Endodermal cell (in vitro differentiated cells): ENCODE data around the gene RFPL1. TPM values are rescaled to one million over a fixed set of nuclear protein-coding genes. Genes with fewer than 3 reads are reported as not detected.
"Not testable (repeated sequence)": the region's sequence is repeated elsewhere in the genome, so short reads cannot be mapped to it uniquely, and the experiment has no call there.

ENCODE experiments used
- DNase-seq: peaks from one replicate; pipeline ENCODE4 v3.0.0-alpha.2; 2017
- H3K27ac ChIP-seq: 2 replicates; pipeline ENCODE4 v1.5.1; 2013; ENCODE audit warnings: mild to moderate bottlenecking, low read depth, low read length, moderate library complexity
- H3K27me3 ChIP-seq: 2 replicates; pipeline ENCODE4 v1.6.1; 2013; ENCODE audit warnings: mild to moderate bottlenecking, low read length, moderate library complexity; ENCODE audit not compliant: insufficient read depth, control insufficient read depth, poor library complexity, severe bottlenecking
- H3K36me3 ChIP-seq: 2 replicates; pipeline ENCODE4 v1.7.0; 2013; ENCODE audit warnings: mild to moderate bottlenecking, low read length, moderate library complexity; ENCODE audit not compliant: control insufficient read depth, insufficient read depth
- H3K4me1 ChIP-seq: one replicate; pipeline ENCODE4 v1.7.0; 2013; ENCODE audit warnings: low read length; ENCODE audit not compliant: control insufficient read depth, insufficient read depth
- H3K4me3 ChIP-seq: 2 replicates; pipeline ENCODE4 v1.5.1; 2013; ENCODE audit warnings: mild to moderate bottlenecking, low read length, moderate library complexity
- H3K9ac ChIP-seq: 2 replicates; pipeline ENCODE4 v1.6.1; 2013; ENCODE audit warnings: mild to moderate bottlenecking, low read length, moderate library complexity; ENCODE audit not compliant: poor library complexity, severe bottlenecking; ENCODE audit errors: extremely low read depth
- H3K9me3 ChIP-seq: 2 replicates; pipeline ENCODE4 v1.6.1; 2013; ENCODE audit warnings: mild to moderate bottlenecking, low read length, moderate library complexity; ENCODE audit not compliant: control insufficient read depth
- H3K27ac Mint-ChIP-seq: 2 replicates; pipeline ENCODE4 v1.8.0; 2020; ENCODE audit warnings: mixed read lengths
- H3K27me3 Mint-ChIP-seq: 2 replicates; pipeline ENCODE4 v1.8.0; 2021; ENCODE audit warnings: mild to moderate bottlenecking, mixed read lengths; ENCODE audit not compliant: insufficient read depth
- H3K36me3 Mint-ChIP-seq: 2 replicates; pipeline ENCODE4 v1.8.0; 2020; ENCODE audit warnings: low read depth, mixed read lengths
- H3K4me1 Mint-ChIP-seq: 2 replicates; pipeline ENCODE4 v1.8.0; 2020; ENCODE audit warnings: mixed read lengths
- H3K4me3 Mint-ChIP-seq: 2 replicates; pipeline ENCODE4 v1.8.0; 2020; ENCODE audit warnings: mild to moderate bottlenecking, moderate library complexity, mixed read lengths
- H3K9me3 Mint-ChIP-seq: 2 replicates; pipeline ENCODE4 v1.8.0; 2020; ENCODE audit warnings: mild to moderate bottlenecking, mixed read lengths
- WGBS, 2 experiments: methylation state at CpG; one replicate each; pipeline versions ENCODE4 v1.1.5 to v1.1.7; 2013; ENCODE audit warnings: missing lambda C conversion rate in 2 of 2, mixed read lengths in 1 of 2; ENCODE audit not compliant: insufficient coverage in 1 of 2, insufficient read length in 1 of 2; 5-methylcytosine and 5-hydroxymethylcytosine counted together
- long read RNA-seq, 4 experiments: library from polyadenylated mRNA in 2 of 4; library from RNA in 1 of 4; library from capped mRNA in 1 of 4; stranded (forward) in 3 of 4; unstranded in 1 of 4; transcript quantifications; one replicate each; pipeline ENCODE4 v2.0.0, GENCODE V29; 2020 to 2021; ENCODE audit warnings: inconsistent platforms in 1 of 4
- polyA plus RNA-seq, 2 experiments: library from polyadenylated mRNA; stranded (reverse); fragments of 50-300 nt; gene quantifications; one replicate each; pipeline ENCODE4 v1.2.3, GENCODE V29; 2013
- total RNA-seq, 2 donors: library from RNA; stranded (reverse); fragmentation: NEBNext Ultra II Directional in 1 of 2; extraction: Animal tissue kit (Norgen Biotek cat#: 25700) in 1 of 2; gene quantifications; 2 replicates in 1 of 2; 3 replicates in 1 of 2; pipeline ENCODE4 v1.2.1, GENCODE V29; 2021
- TF ChIP-seq, protein P1 (sequence below): fragments of 200-600 bp; sonication (generic); conservative IDR thresholded peaks from 2 replicates; pipeline ENCODE4 v1.5.0; 2021; ENCODE audit warnings: antibody characterized with exemption, mild to moderate bottlenecking

Gene RFPL1
- total RNA-seq = not detected
- polyA plus RNA-seq (2013, experiment 1 of 2) = not detected
- not detected for polyA plus RNA-seq (2013, experiment 2 of 2)
- long read RNA-seq, experiment 1 = 0 reads
- long read RNA-seq, experiment 2 = 0 reads
- long read RNA-seq, experiment 3 = 0 reads
- long read RNA-seq, experiment 4 = 0 reads

DNA sequence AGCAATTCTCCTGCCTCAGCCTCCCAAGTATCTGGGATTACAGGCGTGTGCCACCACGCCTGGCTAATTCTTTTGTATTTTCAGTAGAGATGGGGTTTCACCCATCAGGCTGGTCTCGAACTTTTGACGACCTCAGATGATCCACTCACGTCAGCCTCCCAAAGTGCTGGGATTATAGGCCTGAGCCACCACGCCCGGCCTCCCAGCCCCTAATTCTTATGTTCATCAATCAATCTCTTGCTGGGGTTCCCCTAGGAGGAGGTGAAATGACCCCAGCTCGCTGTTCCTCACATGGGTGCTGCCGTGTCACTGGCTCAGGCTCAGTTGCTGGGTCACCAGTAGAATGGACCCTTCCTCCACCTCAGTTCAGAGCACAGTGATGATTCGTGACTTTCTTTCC, at the start of gene RFPL1:
TSS of gene RFPL1 (plus strand) at position 301 of the 400 bp plus-strand sequence.
- WGBS, 2 experiments = 95 to 100% methylated on average over 6 to 10 of the region's 10 CpGs
- not testable (repeated sequence) for H3K4me3 Mint-ChIP-seq, H3K27ac ChIP-seq, H3K4me3 ChIP-seq, H3K27me3 Mint-ChIP-seq, H3K9ac ChIP-seq, H3K9me3 Mint-ChIP-seq, H3K27me3 ChIP-seq, H3K27ac Mint-ChIP-seq, H3K9me3 ChIP-seq, H3K36me3 Mint-ChIP-seq, H3K4me1 Mint-ChIP-seq, H3K4me1 ChIP-seq, H3K36me3 ChIP-seq, DNase-seq

DNA sequence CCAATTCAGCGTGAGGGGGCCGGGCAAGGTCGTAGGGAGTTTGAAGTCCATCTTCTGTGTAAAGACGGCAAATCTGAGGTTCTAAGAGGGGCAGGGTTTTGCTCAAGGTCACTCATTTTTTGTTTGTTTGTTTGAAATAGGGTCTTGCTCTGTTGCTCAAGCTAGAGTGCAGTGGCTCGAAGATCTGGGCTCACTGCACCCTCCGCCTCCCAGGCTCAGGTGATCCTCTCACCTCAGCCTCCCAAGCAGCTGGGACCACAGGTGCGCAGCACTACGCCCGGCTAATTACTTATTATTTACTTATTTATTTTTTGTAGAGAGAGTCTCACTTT, 49.7 kb upstream of the RFPL1 start:
- H3K4me3 Mint-ChIP-seq = peak overlapping the region; percentile 90
- Histone ChIP-seq H3K9me3 (no peaks in the 10 kb centered on the region), H3K27me3 (no peaks in the 10 kb centered on the region), H3K36me3 (peaks cover 14% of the 10 kb centered on the region), H3K4me3 (peak overlapping the region; percentile 96), H3K9ac (no peak overlapping the region), H3K27ac (no peak overlapping the region), H3K4me1 (peaks cover 7% of the 10 kb centered on the region)
- no peak for DNase-seq
- H3K27me3 Mint-ChIP-seq = no peaks in the 10 kb centered on the region
- H3K36me3 Mint-ChIP-seq = peaks cover 9% of the 10 kb centered on the region
- H3K4me1 Mint-ChIP-seq = peaks cover 12% of the 10 kb centered on the region
- H3K9me3 Mint-ChIP-seq = no peaks in the 10 kb centered on the region
- 36 to 41% methylated on average over 5 to 7 of the region's 9 CpGs for WGBS, 2 experiments
- TF ChIP-seq, protein P1, sequence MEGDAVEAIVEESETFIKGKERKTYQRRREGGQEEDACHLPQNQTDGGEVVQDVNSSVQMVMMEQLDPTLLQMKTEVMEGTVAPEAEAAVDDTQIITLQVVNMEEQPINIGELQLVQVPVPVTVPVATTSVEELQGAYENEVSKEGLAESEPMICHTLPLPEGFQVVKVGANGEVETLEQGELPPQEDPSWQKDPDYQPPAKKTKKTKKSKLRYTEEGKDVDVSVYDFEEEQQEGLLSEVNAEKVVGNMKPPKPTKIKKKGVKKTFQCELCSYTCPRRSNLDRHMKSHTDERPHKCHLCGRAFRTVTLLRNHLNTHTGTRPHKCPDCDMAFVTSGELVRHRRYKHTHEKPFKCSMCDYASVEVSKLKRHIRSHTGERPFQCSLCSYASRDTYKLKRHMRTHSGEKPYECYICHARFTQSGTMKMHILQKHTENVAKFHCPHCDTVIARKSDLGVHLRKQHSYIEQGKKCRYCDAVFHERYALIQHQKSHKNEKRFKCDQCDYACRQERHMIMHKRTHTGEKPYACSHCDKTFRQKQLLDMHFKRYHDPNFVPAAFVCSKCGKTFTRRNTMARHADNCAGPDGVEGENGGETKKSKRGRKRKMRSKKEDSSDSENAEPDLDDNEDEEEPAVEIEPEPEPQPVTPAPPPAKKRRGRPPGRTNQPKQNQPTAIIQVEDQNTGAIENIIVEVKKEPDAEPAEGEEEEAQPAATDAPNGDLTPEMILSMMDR = no peak
- H3K27ac Mint-ChIP-seq = no peak overlapping the region

DNA sequence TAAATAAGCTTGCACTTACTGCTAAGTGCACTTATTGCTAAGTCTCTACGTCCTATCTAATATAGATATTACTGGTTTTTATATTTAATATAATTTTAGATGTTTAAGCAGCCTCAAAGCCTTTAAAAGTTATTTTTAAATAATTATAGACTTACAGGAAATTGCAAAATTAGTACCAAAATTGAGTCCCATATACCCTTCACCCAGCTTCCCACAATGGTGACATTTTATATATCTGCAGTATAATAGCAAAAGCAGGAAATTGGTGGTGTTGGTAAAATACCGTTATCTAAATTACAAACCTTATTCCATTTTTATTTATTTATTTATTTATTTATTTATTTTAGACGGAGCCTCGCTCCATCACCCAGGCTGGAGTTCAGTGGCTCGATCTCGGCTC, 48.1 kb upstream of the RFPL1 start:
- Histone ChIP-seq H3K27ac (no peak overlapping the region), H3K27me3 (no peaks in the 10 kb centered on the region), H3K36me3 (no peaks in the 10 kb centered on the region), H3K4me1 (peaks cover 5% of the 10 kb centered on the region), H3K4me3 (no peak overlapping the region), H3K9me3 (no peaks in the 10 kb centered on the region), H3K9ac (no peak overlapping the region)
- Mint-ChIP-seq H3K4me3 (no peak overlapping the region), H3K27me3 (no peaks in the 10 kb centered on the region), H3K4me1 (peaks cover 12% of the 10 kb centered on the region), H3K9me3 (no peaks in the 10 kb centered on the region), H3K27ac (no peak overlapping the region), H3K36me3 (peaks cover 6% of the 10 kb centered on the region)
- WGBS, 2 experiments = 93 to 100% methylated on average over 3 to 4 of the region's 6 CpGs
- no peak for DNase-seq
- TF ChIP-seq, protein P1 = no peak

DNA sequence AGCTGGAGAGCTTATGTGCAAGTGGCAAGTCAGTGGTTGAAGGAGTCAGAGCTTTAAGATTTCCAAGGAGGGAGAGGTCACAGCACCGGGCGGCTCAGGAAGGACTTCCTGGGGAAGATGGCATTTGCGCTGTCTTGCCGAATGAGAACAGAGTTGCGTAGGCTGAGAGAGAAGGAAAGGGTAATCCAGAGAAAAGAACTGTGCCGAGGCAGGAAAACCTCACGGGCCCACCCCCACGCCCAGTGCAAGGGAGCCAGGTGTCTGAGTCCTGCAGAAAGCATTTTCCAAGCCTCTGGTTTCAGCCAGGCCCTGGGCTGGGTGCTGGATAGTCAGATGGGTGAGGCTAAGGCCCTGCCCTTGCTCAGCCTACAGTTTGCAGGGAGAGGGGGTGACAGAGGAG, 46.8 kb upstream of the RFPL1 start:
- Mint-ChIP-seq H3K36me3 (no peaks in the 10 kb centered on the region), H3K27ac (no peak overlapping the region), H3K9me3 (no peaks in the 10 kb centered on the region), H3K27me3 (peaks cover 3% of the 10 kb centered on the region), H3K4me3 (no peak overlapping the region), H3K4me1 (peaks cover 8% of the 10 kb centered on the region)
- no peaks in the 10 kb centered on the region for H3K36me3 ChIP-seq
- no peak overlapping the region for H3K4me3 ChIP-seq
- WGBS, 2 experiments = 93 to 94% methylated on average over 6 to 8 of the region's 8 CpGs
- H3K9me3 ChIP-seq = no peaks in the 10 kb centered on the region
- no peaks in the 10 kb centered on the region for H3K27me3 ChIP-seq
- TF ChIP-seq, protein P1 = no peak
- H3K4me1 ChIP-seq = no peaks in the 10 kb centered on the region
- peak; percentile 44 for DNase-seq
- no peak overlapping the region for H3K9ac ChIP-seq
- H3K27ac ChIP-seq = no peak overlapping the region
